MM.1S (cell line): Measurements from ENCODE around the gene SATB2.

Experiments used
- DNase-seq: peaks from one replicate; pipeline ENCODE4 v3.0.0-alpha.2; 2015
- H2AFZ ChIP-seq: fragments of 300-600 bp; sonication (generic); 2 replicates; pipeline ENCODE4 v1.6.0; 2016; ENCODE audit warnings: antibody characterized with exemption, low read length
- H3F3A ChIP-seq: fragments of 300-600 bp; sonication (generic); 2 replicates; pipeline ENCODE4 v1.6.1; 2016; ENCODE audit warnings: mild to moderate bottlenecking, antibody characterized with exemption, low read length, moderate library complexity, mixed read lengths; ENCODE audit not compliant: insufficient read depth
- H3K27ac ChIP-seq: fragments of 300-600 bp; sonication (generic); 2 replicates; pipeline ENCODE4 v1.5.1; 2016; ENCODE audit warnings: mild to moderate bottlenecking, low read length
- H3K27me3 ChIP-seq: fragments of 300-600 bp; sonication (generic); replicated peaks from 2 replicates; pipeline ENCODE4 v1.6.0; 2016; ENCODE audit warnings: low read length; ENCODE audit not compliant: insufficient read depth
- H3K36me3 ChIP-seq: fragments of 300-600 bp; sonication (generic); replicated peaks from 2 replicates; pipeline ENCODE4 v1.6.1; 2016; ENCODE audit warnings: mild to moderate bottlenecking, low read length, mixed read lengths; ENCODE audit not compliant: insufficient read depth
- H3K4me1 ChIP-seq: fragments of 300-600 bp; sonication (generic); 2 replicates; pipeline ENCODE4 v1.6.1; 2016; ENCODE audit warnings: low read length, mixed read lengths
- H3K4me2 ChIP-seq: fragments of 300-600 bp; sonication (generic); 2 replicates; pipeline ENCODE4 v1.6.0; 2016; ENCODE audit warnings: low read depth, low read length
- H3K4me3 ChIP-seq: fragments of 300-600 bp; sonication (generic); 2 replicates; pipeline ENCODE4 v1.5.1; 2016; ENCODE audit warnings: low read length, mixed read lengths
- H3K79me2 ChIP-seq: fragments of 300-600 bp; sonication (generic); 2 replicates; pipeline ENCODE4 v1.6.1; 2016; ENCODE audit warnings: mixed run types, low read length, mixed read lengths
- H3K9ac ChIP-seq: fragments of 300-600 bp; sonication (generic); 2 replicates; pipeline ENCODE4 v1.6.1; 2016; ENCODE audit warnings: low read length, mixed read lengths
- H3K9me2 ChIP-seq: fragments of 300-600 bp; sonication (generic); replicated peaks from 2 replicates; pipeline ENCODE4 v1.6.1; 2016; ENCODE audit warnings: mild to moderate bottlenecking, low read length, mixed read lengths; ENCODE audit not compliant: insufficient read depth
- H3K9me3 ChIP-seq: fragments of 300-600 bp; sonication (generic); replicated peaks from 2 replicates; pipeline ENCODE4 v1.6.1; 2016; ENCODE audit warnings: mild to moderate bottlenecking, low read length, mixed read lengths; ENCODE audit not compliant: insufficient read depth
- H4K20me1 ChIP-seq: fragments of 300-600 bp; sonication (generic); 2 replicates; pipeline ENCODE4 v1.6.1; 2016; ENCODE audit warnings: mild to moderate bottlenecking, low read length, moderate library complexity, mixed read lengths; ENCODE audit not compliant: insufficient read depth
- CTCF ChIP-seq: fragments of 300-600 bp; sonication (generic); IDR thresholded peaks from 2 replicates; pipeline ENCODE4 v1.5.1; 2016; ENCODE audit warnings: antibody characterized with exemption, low read length, mixed read lengths
- EZH2 ChIP-seq: fragments of 300-600 bp; sonication (generic); optimal IDR thresholded peaks from 2 replicates; pipeline ENCODE3; 2017; ENCODE audit warnings: low read depth, mild to moderate bottlenecking, antibody characterized with exemption, low read length, mixed read lengths
- EZH2phosphoT487 ChIP-seq: fragments of 300-600 bp; sonication (generic); IDR thresholded peaks from 2 replicates; pipeline ENCODE4 v1.6.1; 2018; ENCODE audit warnings: antibody characterized with exemption, low read length

The SATB2 gene

DNA sequence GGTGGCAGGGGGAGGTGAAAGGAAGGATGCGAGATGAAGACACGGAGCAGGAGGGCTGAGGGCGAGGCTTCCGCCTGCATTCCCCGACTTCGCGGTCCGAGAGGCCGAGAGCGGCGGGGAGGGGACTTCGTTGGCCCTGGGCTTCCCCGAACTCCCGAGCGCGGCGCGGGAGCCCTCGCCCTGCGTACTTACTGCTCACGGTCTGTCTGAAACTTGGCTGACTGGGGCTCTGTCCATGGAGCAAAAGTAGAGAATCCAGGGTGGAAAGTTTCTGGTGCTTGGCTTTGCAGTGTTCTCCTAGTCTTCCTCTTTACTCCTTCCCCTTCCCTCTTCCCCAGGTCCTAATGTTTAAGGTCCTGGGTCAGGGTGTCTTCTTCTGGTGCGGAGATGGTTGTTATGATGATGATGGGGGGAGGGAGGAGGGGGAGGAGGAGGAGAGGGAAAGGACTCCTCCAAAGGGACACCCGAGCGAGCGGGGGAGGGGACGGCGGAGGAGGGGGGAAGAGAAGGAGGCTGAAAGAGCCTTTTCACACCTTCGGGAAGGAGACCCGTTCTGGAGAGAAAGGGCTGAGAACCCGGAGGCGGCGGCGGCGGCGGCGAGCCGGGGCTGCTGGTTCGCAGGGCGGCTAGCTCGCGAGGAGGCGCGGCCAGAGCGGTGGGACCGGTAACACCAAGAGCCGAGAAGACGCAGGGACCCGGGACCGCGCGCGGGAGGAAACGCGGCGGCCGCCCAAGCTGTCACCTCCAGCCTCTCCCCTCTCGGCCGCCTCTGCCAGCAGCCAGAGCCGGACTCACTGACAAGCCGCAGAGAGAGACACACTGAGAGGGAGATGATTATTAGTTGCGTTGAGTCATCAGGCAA, at the start of gene SATB2:
Gene SATB2 (minus strand): TSS at position 793 of the 862 bp plus-strand sequence. CDS start 1,902 bp downstream, outside the sequence.
- no peaks in the 10 kb centered on the region for H4K20me1 ChIP-seq
- peak; percentile 51 for DNase-seq

DNA sequence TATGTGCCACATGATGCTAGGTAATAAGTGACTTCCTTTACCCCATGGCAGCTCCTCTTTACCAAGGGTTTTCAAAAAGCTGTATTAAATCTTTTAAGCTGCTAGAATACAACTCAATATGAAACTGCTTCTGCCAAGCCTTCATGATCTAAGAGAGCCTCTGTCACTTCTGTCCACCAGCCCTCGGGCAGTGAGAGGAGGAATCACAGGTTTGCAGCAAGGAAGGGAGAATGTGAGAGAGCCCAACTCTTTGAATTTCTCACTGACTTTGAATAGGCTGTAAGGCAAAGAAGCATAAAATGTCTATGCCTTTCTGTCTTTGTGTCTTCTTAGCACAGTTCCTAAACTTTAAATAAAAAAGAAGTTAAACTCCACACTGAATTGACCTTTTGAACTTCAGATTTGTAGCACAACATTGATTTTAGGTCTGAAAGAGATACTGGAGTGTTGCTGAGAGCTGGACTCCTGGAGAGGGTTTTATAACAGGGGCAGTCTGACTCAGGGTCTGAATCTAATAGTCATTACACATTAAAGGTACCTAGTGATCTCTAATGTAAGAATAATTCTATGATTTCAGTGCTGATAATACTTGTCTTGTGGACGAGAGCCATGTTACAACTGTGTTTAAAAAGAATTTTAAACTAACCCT, 48.1 kb upstream of the SATB2 start:
- no peaks in the 10 kb centered on the region for H4K20me1 ChIP-seq
- no peak overlapping the region for H3K27ac ChIP-seq
- no peaks in the 10 kb centered on the region for H3F3A ChIP-seq
- H3K9me2 ChIP-seq: no peaks in the 10 kb centered on the region
- H3K9ac ChIP-seq: no peak overlapping the region
- no peaks in the 10 kb centered on the region for H3K79me2 ChIP-seq
- TF ChIP-seq EZH2 (no peak), EZH2phosphoT487 (no peak), CTCF (no peak)
- H2AFZ ChIP-seq: no peak overlapping the region
- no peak for DNase-seq
- no peaks in the 10 kb centered on the region for H3K4me1 ChIP-seq
- no peaks in the 10 kb centered on the region for H3K9me3 ChIP-seq
- no peak overlapping the region for H3K4me3 ChIP-seq
- no peak overlapping the region for H3K4me2 ChIP-seq
- H3K27me3 ChIP-seq: no peaks in the 10 kb centered on the region
- H3K36me3 ChIP-seq: no peaks in the 10 kb centered on the region

More for the DNA sequence above, at the start of gene SATB2:
- H3K4me3 ChIP-seq: peak within 1 kb of the TSS; percentile 89
- H2AFZ ChIP-seq: peak within 1 kb of the TSS; percentile 95
- no peaks in the 10 kb centered on the region for H3K9me2 ChIP-seq
- H3F3A ChIP-seq: no peaks in the 10 kb centered on the region
- H3K36me3 ChIP-seq: no peaks in the 10 kb centered on the region
- H3K9me3 ChIP-seq: no peaks in the 10 kb centered on the region
- peaks cover 7% of the 10 kb centered on the region; the same call in 1 of the 2 replicates for H3K4me1 ChIP-seq
- no peaks in the 10 kb centered on the region for H3K79me2 ChIP-seq
- peak within 1 kb of the TSS; percentile 96 for H3K4me2 ChIP-seq
- TF ChIP-seq EZH2 (no peak), EZH2phosphoT487 (no peak), CTCF (no peak)
- no peak within 1 kb of the TSS; the same call in 1 of the 2 replicates for H3K27ac ChIP-seq
- peaks cover 35% of the 10 kb centered on the region for H3K27me3 ChIP-seq
- H3K9ac ChIP-seq: peak within 1 kb of the TSS; percentile 71; the same call in 1 of the 2 replicates

DNA sequence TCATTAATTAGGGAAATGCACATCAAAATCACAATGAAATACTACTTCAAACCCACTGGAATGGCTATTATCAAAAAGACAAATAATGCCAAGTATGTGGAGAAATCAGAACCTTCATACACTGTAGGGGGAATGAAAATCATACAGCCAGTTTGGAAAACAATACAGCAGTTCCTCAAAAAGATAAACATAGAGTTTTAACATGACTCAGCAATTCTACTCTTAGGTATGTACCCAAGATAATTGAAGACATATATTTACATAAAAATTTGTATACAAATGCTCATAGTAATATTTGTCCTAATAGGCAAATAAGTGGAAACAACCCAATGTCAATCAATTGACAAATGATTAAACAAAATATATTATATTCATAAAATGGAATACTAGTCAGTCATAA, 45.4 kb upstream of the SATB2 start:
- Histone ChIP-seq H3K9ac (no peak overlapping the region), H3K4me3 (no peak overlapping the region), H3K9me2 (no peaks in the 10 kb centered on the region), H3K27me3 (no peaks in the 10 kb centered on the region), H3K4me1 (no peaks in the 10 kb centered on the region), H3K27ac (no peak overlapping the region), H3F3A (no peaks in the 10 kb centered on the region), H3K4me2 (no peak overlapping the region), H3K9me3 (no peaks in the 10 kb centered on the region), H3K36me3 (no peaks in the 10 kb centered on the region), H2AFZ (no peak overlapping the region), H4K20me1 (no peaks in the 10 kb centered on the region), H3K79me2 (no peaks in the 10 kb centered on the region)
- TF ChIP-seq CTCF: no peak
- TF ChIP-seq EZH2: no peak
- no peak for TF ChIP-seq EZH2phosphoT487
- DNase-seq: no peak
